B cell (primary cell): ENCODE results near the gene FGF21.

Experiments
- CTCF ChIP-seq: fragments of 200-600 bp; IDR thresholded peaks from one replicate; pipeline ENCODE4 v1.8.0; 2022; ENCODE audit warnings: antibody characterized with exemption, mild to moderate bottlenecking
- EZH2 ChIP-seq: IDR thresholded peaks from 2 replicates; pipeline ENCODE4 v1.6.1; 2012; ENCODE audit warnings: borderline replicate concordance, low read depth, mild to moderate bottlenecking, moderate library complexity, low read length; ENCODE audit not compliant: insufficient read depth, poor library complexity, severe bottlenecking

GRCh38 chr19:48739404-48740163 lies 15.7 kb upstream of the FGF21 start:
- no peak for TF ChIP-seq CTCF
- TF ChIP-seq EZH2: no peak
